GM19351 (cell line): ENCODE data around the gene COPS4.
"Not testable (repeated sequence)": the region's sequence is repeated elsewhere in the genome, so short reads cannot be mapped to it uniquely, and the experiment has no call there.

Source experiments
- ATAC-seq: cut with Tn5 transposase; IDR thresholded peaks from one replicate; pipeline ENCODE4 v1.9.1; 2021; ENCODE audit warnings: mild to moderate bottlenecking, moderate library complexity; ENCODE audit not compliant: unreplicated experiment

COPS4 gene

DNA sequence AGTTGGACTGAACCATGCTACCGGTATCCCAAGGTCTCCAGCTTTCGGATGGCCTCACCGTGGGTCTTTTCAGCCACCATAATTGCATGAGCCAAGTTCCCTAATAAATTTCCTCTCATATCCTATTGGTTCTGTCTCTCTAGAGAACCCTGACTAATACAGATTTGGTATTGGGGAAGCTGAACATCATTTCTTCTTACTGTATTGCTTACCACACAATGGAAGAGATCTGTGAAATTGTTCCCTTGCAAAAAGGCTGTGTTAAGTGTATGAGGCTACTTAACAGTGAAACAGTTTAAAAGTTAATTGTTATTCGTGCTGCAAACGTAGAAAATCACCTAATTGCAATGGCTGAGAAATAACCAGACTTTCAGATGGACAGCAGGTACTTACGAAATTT, 45.6 kb downstream of the COPS4 start:
- no peak for ATAC-seq

- ATAC-seq, result no peak
Measured at GRCh38 chr4:83082777-83083176, 47.8 kb downstream of the COPS4 start.

DNA sequence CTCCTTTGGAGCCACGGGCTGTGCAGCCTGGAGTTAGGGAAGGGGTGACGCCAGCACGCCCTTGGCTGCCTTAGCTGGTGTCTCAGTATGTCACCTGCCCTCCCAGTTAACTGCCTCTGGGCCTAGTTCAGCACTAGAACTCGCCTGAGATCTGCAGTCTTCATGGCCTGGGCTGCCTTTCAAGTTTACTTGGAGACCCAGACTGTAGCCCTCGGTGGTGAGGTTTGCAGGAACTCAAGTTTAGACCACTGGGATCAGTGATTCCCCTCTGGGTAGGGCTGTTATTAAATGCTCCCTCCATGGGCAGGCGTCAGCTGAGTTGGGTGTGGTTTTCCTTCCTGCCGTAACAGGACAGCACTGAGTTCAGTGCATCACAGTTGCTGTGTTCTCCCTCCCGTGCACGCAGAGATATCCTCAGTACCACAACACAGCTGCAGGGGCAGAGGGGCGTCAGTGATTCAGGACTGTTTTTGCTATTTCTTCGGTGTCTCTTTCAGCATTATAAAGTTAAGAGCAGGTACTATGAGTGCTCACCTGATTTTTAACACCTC, 49.0 kb downstream of the COPS4 start:
- no peak for ATAC-seq

DNA sequence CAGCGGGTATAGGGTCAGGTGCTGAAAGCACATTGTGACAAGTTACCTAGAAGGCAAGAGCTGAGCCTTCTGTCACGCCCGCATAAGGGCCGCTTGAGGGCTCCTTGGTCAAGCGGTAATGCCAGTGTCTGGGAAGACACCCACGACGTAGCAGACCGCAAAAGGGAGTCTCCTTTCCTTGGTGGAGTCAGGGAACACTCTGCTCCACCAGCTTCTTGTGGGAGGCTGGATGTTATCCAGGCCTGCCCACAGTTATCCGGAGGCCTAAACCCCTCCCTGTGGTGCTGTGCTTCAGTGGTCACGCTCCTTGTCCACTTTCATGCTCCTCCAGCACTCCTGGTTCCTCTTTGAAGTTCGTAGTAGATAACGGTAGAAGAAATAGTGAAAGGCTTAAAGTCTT, 50.0 kb downstream of the COPS4 start:
- not testable (repeated sequence) for ATAC-seq

GRCh38 chr4:83089410-83090157, 54.6 kb downstream of the COPS4 start:
- ATAC-seq, result no peak

DNA sequence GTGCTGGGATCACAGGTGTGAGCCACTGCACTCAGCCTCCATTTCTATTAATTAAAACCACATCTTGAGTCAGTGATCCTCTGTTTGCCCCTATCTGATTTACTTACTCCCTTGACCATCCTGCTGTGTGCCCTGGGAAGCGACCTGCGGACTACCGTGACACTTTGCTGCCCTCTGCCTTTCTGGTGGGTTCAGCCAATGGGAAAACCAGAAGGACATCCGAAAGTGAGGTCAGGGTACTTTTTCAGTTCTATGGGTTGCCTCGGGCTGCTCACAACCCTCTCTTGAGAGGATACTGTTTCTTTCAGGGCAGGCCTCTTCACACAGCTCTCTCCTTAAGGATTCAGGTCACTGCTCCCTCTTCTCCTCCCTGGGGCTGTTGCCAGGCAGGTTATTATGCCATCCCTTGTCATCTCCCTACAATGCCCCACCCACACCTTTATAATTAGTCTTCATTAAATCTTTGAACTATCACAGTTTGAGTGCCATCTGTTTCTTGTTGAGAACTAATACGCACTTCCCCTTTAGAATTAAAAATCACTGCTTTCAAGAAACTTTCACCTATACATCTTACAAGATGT, 58.2 kb downstream of the COPS4 start:
- no peak for ATAC-seq

GRCh38 chr4:83096397-83096796, 61.4 kb downstream of the COPS4 start:
- ATAC-seq, result no peak

DNA sequence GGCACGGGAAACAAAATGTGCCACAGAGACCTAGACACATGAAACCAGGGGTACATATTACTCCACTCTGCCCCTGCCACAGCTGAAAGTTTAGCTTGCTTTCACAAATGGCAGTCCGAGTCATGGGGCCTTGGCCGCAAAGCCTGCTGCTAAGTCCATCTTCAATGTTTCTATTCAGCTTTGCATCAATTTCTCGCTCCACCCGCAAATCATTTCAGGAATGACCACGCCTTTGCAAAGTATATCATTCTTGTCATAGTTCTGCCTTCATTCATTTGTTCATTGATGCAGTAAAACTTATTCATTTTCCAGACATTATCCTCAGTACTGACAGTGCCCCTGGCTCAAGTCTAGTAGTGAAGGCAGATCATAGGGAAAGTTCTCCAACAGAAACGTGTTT, 70.0 kb downstream of the COPS4 start:
- ATAC-seq, result no peak

- ATAC-seq, result no peak
Measured at GRCh38 chr4:83107631-83108030, 72.6 kb downstream of the COPS4 start.

DNA sequence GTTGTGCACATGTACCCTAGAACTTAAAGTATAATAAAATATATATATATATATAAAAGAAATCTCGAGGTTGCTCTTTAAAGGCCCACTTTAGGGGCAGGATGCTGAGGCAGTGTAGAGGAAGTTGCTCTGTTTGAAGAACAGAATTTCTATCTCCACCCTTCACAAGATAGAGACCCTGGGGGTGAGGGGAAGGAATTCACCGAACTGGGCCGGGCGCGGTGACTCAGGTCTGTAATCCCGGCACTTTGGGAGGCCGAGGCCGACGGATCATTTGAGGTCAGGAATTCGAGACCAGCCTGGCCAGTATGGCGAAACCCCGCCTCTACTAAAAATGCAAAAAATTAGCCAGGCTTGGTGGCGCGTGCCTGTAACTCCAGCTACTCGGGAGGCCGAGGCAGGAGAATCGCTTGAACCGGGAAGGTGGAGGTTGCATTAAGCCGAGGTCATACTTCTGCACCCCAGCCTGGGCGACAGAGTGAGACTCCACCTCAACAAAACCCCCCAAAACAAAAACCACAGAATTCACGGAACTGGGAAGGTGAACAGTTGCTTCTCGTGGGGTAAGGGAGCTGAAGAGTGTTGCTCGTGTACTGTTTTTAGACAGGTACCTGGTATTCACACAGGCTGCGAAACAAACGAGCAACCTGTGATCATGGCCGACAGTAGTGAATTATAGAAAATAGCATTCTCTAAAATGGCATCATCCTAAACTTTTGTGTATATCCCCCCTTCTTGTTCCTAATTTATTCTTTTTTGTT, 73.3 kb downstream of the COPS4 start:
- no peak for ATAC-seq

DNA sequence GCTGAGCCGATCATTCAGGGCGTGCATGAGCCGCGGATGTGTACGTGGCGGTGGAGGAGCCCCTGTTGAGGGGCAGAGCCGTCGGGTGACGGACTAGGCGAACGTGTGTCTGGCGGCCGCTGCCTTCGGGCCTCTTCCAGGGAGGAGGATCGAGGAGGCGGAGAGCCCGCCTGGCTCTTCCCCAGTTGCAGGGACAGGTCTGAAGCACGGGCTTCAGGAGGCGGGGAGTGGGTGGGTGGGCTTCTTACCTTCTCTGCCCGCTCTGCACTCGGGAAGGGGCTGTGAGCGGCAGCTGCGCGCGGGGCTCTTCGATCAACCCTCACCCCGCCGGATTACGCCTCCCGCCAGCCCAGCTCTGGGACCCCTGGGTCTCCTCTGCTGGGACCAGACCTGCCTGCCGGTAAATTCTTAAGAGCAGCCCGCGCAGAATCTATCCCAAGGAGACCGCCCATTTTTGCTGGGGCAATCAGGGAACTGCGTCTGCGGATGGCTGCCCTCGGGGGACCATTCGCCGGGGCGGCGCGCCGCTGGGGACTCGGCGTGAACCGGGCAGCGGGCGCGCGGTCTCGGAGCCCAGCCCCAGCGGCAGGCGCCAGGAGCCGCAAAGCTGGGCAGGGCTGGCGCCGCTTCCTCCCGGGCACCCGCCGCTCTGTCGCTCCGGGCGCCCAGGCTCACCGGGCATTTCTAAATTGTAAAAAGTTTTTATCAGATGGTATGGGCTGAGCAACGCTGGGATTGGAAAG, 74.7 kb downstream of the COPS4 start:
- peak; percentile 24 for ATAC-seq

DNA sequence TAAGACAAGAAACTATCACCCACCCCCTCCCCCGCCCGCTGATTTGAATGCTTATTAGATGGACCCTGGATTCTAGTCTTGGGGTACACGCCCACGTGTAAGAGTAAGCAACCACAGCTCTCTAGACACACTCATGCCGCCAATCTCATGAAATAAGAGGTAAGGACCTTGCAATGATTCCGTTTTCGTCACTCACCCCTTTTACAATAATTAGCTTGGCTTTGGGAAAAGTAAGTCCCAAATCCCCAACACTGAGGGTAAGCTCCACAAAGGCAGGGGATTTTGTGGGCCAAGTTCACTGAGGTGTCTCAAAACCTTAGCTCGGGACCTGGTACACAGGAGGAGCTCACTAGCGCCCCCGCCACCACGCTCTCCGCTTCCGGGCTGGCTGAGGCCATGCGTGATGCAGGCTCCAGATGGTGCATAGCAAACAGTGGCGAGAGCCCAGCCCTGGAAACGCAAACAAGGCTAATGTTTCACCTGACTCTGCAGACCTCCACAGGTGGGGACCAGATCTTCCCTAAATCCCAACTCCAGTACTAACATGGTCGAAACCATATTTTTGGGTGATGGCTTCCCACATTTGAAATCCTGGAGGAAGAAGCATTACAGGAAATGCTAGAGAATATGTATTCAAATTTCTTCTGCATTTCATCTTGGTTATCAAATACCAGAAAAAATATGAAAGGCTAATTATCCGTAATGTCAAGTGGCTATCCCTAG, 75.4 kb downstream of the COPS4 start:
- peak; percentile 69 for ATAC-seq

- ATAC-seq, result no peak
Measured at GRCh38 chr4:83110970-83111750, 76.2 kb downstream of the COPS4 start.

DNA sequence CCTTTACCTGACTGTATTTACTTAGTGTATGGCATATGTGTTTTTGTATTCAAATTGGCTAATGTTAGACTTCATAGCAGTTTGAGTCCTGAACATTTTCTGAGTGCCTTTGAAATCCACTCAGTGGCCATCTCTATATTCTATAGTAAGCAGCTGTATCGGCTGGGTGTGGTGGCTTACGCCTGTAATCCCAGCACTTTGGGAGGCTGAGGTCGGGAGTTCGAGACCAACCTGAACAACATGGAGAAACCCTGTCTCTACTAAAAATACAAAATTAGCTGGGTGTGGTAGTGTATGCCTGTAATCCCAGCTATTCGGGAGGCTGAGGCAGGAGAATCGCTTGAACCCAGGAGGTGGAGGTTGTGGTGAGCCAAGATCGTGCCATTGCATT, 76.8 kb downstream of the COPS4 start:
- not testable (repeated sequence) for ATAC-seq

DNA sequence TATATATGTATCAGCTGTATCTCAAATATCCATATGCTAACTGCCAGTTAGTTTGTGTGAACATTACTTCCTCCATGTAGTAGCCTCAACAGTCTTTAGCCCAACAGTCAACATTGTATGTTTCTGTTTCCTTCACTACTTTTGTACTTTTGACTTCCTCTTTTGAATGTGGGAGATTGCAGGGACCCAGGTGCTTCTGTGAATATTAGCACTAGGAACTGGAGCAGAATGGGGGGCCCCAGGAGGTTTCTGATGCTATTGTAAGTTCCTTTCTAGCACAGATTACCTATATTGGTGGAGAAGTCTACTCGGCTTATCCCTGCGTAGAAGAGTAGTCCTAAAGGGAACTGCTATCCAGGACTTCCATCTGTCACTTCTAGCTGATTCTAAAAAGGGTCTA, 77.2 kb downstream of the COPS4 start:
- peak; percentile 38 for ATAC-seq

DNA sequence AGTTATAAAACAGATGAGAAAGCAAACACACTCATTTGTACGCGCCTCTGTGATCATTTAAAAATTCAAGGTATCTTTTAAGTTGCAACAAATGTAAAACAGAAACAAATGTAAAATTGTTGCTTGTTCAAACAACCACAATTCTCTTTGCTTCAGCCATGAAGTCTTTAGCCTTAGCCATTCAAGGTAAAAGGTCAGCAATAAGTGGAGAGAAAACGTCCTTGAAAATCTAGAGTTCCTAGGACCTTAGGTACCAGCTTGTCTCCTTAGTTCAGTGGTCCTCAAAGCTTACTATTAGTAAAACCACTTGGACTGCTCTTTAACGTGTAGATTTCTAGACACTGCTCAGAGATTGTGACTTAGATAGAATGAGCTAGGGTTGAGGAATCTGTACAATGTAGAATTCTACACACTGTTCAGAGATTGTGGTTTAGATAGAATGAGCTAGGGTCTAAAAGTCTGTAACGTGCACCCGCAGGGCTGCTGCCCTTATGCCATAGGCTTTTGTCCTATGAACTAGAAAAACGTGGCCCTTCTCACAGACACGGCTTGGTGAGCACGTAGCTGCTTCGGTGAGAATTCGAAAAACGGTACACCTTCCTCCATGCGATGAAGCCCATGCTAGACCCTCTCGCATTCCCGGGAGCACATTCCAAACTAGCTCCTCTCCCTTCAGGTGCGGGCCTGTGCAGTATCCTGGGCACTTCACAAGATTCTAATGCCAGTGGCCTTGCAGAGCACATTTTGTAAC, 77.9 kb downstream of the COPS4 start:
- ATAC-seq, result no peak

- no peak for ATAC-seq
Measured at GRCh38 chr4:83113429-83113786, 78.4 kb downstream of the COPS4 start.

DNA sequence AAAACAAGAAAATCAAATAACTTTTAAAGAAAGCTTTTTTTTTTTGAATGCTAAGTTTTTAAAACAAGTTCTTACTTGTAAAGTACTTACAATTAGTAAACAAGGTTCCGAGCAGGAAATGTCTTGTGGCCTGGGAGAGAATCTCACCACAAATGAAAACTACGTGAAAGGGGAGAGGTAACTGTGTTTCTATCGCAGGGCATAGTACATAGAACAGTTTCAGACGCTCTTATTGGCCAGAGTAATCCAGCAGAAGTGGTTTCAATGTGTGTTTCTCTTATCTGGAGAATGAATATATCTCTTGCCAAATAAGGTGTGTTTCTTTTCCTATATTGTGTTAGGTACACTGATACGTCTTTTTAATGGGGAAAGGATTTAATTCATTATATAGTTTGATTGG, 79.6 kb downstream of the COPS4 start, which contains the start of gene PLAC8:
Gene PLAC8 (minus strand): TSS at position 154 of the 400 bp plus-strand sequence. CDS start 6,808 bp downstream, outside the sequence.
- peak; percentile 38 for ATAC-seq

- no peak for ATAC-seq
Measured at GRCh38 chr4:83115000-83115399, 80.0 kb downstream of the COPS4 start.
